ENCODE results near the gene ZFP91.

The ZFP91 gene

DNA sequence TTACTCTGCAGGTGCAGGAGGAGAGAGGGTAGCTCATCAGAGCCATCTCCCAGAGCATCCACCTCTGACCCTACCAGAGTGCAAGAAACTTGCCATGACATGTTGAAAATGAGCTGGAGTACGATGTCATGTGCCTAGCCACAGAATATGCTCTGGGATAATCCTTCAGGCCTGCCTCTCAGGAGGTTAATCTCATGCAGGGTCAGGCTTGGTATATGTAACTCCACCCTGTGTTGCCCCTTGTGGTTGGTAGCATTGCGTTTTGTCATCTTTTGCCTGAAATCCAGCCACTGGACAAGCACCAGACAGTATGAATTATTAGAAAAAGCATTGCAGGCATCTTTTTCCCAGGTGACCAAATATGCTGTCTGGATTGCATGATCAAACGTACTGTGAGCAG, 79.8 kb downstream of the ZFP91 start:
- TF ChIP-seq, protein P1, sequence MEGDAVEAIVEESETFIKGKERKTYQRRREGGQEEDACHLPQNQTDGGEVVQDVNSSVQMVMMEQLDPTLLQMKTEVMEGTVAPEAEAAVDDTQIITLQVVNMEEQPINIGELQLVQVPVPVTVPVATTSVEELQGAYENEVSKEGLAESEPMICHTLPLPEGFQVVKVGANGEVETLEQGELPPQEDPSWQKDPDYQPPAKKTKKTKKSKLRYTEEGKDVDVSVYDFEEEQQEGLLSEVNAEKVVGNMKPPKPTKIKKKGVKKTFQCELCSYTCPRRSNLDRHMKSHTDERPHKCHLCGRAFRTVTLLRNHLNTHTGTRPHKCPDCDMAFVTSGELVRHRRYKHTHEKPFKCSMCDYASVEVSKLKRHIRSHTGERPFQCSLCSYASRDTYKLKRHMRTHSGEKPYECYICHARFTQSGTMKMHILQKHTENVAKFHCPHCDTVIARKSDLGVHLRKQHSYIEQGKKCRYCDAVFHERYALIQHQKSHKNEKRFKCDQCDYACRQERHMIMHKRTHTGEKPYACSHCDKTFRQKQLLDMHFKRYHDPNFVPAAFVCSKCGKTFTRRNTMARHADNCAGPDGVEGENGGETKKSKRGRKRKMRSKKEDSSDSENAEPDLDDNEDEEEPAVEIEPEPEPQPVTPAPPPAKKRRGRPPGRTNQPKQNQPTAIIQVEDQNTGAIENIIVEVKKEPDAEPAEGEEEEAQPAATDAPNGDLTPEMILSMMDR (conservative IDR thresholded peaks at IDR 0.05; ENCODE audit: low read depth), result no peak
- DNase-seq (ENCODE audit: low spot score), result peak; percentile 36
- ChIA-PET CTCF (interaction anchor here (1.4 kb wide), 1 partner anchor 130 kb away, joined by 3 read pairs; no protein-coding TSS in a partner anchor), POLR2A (ENCODE audit: low non-redundant PET) (no interaction called here)
- no peak overlapping the region for H3K27ac ChIP-seq

DNA sequence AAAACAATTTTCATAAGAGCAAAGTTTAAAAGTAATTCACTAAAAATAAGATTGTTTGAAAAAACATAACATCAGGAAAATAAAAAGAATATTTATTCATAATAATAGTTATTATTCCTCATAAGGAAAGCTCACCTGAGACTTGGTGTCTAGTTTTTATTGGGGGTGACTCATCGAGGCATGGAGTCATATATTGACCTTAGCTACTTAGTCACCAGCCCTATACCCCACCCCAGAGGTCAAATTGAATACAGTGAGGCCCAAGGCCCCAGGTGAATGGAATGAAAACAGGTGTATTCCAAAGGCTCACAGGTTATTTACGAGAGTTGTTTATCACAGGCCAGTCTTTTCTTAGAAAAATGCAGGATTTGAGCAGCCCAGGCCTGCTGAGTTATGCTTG, 80.5 kb downstream of the ZFP91 start:
- TF ChIP-seq, protein P1 (conservative IDR thresholded peaks at IDR 0.05; ENCODE audit: low read depth), result no peak
- no peak overlapping the region for H3K27ac ChIP-seq
- CTCF ChIA-PET, result interaction anchor here (0.7 to 1.4 kb wide), 2 partner anchors 129 to 261 kb away, joined by 3 read pairs; no protein-coding TSS in a partner anchor
- peak; percentile 83 for DNase-seq (ENCODE audit: low spot score)
- POLR2A ChIA-PET (ENCODE audit: low non-redundant PET), result no interaction called here

DNA sequence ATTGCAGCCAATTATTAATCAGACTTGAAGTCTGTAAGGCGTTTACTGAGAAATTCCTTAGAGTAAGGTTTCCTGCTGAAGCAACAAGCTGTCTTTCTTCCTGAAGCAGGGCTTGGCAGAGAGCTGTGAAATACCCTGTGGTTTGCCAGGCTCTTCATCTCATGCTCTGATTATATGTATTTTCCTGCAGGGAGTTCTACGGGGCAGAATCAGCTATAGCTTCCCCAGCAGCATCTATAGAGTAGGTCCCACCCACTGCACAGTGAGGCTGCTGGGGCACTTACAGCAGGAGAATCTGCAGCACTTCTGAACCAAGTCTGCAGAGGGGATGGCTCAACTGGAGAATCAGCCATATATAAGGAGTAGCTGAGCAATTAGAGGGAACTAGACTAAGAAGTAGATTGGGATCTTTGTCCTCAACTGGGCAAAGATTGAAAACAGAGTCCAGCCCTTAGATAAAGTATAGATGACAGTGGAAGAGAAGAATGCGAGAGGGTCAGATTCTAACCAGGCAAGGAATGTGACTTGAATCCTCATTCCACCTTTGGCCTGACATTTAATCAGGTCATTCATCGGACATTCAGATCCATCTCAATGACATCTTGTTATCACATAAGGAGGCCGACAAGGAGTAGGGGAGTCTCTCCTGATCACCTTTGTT, 81.2 kb downstream of the ZFP91 start:
- ChIA-PET CTCF (interaction anchor here (0.6 to 1.4 kb wide), 4 partner anchors 70 to 733 kb away, joined by 3 read pairs; no protein-coding TSS in a partner anchor), POLR2A (ENCODE audit: low non-redundant PET) (no interaction called here)
- TF ChIP-seq, protein P1 (conservative IDR thresholded peaks at IDR 0.05; ENCODE audit: low read depth), result no peak
- DNase-seq (ENCODE audit: low spot score), result no peak
- no peak overlapping the region for H3K27ac ChIP-seq
